HL-60 (cell line): ENCODE results near the gene NOX5.

Source experiments
- DNase-seq, 2 experiments: peaks; one replicate each; pipeline ENCODE4 v3.0.0-alpha.2; 2010 to 2020; ENCODE audit warnings: low read depth in 1 of 2, low spot score in 1 of 2
- H3K27ac ChIP-seq: fragments of 250-450 bp; sonication (Bioruptor Pico); replicated peaks from 2 replicates; pipeline ENCODE4 v1.5.1; 2020; ENCODE audit warnings: mild to moderate bottlenecking, moderate library complexity
- H3K27me3 ChIP-seq: fragments of 250-450 bp; sonication (Bioruptor Pico); 2 replicates; pipeline ENCODE4 v1.5.1; 2021; ENCODE audit warnings: mild to moderate bottlenecking, moderate library complexity; ENCODE audit not compliant: insufficient read depth, poor library complexity, severe bottlenecking
- H3K4me3 ChIP-seq: replicated peaks from 2 replicates; pipeline ENCODE4 v1.5.1; 2011; ENCODE audit warnings: mild to moderate bottlenecking, control low read depth, low read length; ENCODE audit not compliant: insufficient read depth
- GABPA ChIP-seq: IDR thresholded peaks from 2 replicates; pipeline ENCODE4 v1.6.1; 2012; ENCODE audit warnings: low read depth
- POLR2AphosphoS5 ChIP-seq: IDR thresholded peaks from 2 replicates; pipeline ENCODE4 v1.6.1; 2012; ENCODE audit warnings: low read depth
- SPI1 ChIP-seq: IDR thresholded peaks from 2 replicates; pipeline ENCODE4 v1.6.1; 2012; ENCODE audit warnings: low read depth, mild to moderate bottlenecking, borderline replicate concordance
- TF ChIP-seq, protein P1 (sequence below): IDR thresholded peaks from one replicate; pipeline ENCODE4 v1.5.1; 2011; ENCODE audit warnings: low read length, control low read depth, inconsistent platforms; ENCODE audit not compliant: insufficient read depth
- TF ChIP-seq, protein P2 (sequence below): IDR thresholded peaks from 2 replicates; pipeline ENCODE4 v1.6.1; 2012; ENCODE audit warnings: low read depth; ENCODE audit not compliant: insufficient replicate concordance

Gene NOX5

DNA sequence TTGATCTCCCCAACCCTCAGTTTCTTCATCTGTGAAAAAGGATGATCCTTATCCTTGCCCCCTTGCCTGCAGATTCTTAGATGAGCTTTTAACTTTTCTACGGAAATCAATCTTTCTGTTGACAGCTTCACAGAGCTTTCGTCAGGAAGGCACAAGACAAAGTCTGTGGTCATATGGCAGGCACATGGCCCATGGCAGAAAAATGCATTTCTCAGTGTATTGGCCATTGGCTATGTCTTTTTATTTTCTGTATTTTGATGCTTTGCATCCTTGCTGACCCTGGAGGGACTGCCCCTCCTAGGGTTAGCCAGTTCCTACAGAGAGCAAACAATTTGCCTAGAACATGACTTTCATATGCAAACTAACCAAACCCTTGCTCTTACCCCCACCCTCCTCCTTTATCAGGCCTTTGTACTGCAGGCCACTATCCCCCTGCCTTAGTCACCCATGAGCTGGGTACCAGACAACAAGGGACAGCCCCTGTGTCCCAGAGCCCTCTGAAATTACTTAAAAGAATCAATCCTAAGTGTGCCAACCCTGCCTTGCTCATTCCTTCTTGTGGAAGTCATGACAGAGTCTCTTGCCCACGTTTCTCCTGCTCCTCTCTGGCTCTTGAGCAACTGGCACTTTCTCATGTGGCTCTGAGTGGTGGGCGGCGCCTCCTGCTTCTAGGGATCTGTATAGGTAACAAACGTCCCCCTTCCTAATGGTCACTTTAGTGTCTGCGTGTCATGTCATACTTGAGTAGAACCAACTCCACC, 24.1 kb upstream of the NOX5 start:
- no peak for TF ChIP-seq GABPA
- TF ChIP-seq POLR2AphosphoS5: no peak
- TF ChIP-seq, protein P1, sequence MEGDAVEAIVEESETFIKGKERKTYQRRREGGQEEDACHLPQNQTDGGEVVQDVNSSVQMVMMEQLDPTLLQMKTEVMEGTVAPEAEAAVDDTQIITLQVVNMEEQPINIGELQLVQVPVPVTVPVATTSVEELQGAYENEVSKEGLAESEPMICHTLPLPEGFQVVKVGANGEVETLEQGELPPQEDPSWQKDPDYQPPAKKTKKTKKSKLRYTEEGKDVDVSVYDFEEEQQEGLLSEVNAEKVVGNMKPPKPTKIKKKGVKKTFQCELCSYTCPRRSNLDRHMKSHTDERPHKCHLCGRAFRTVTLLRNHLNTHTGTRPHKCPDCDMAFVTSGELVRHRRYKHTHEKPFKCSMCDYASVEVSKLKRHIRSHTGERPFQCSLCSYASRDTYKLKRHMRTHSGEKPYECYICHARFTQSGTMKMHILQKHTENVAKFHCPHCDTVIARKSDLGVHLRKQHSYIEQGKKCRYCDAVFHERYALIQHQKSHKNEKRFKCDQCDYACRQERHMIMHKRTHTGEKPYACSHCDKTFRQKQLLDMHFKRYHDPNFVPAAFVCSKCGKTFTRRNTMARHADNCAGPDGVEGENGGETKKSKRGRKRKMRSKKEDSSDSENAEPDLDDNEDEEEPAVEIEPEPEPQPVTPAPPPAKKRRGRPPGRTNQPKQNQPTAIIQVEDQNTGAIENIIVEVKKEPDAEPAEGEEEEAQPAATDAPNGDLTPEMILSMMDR: no peak
- TF ChIP-seq SPI1: no peak
- TF ChIP-seq, protein P2, sequence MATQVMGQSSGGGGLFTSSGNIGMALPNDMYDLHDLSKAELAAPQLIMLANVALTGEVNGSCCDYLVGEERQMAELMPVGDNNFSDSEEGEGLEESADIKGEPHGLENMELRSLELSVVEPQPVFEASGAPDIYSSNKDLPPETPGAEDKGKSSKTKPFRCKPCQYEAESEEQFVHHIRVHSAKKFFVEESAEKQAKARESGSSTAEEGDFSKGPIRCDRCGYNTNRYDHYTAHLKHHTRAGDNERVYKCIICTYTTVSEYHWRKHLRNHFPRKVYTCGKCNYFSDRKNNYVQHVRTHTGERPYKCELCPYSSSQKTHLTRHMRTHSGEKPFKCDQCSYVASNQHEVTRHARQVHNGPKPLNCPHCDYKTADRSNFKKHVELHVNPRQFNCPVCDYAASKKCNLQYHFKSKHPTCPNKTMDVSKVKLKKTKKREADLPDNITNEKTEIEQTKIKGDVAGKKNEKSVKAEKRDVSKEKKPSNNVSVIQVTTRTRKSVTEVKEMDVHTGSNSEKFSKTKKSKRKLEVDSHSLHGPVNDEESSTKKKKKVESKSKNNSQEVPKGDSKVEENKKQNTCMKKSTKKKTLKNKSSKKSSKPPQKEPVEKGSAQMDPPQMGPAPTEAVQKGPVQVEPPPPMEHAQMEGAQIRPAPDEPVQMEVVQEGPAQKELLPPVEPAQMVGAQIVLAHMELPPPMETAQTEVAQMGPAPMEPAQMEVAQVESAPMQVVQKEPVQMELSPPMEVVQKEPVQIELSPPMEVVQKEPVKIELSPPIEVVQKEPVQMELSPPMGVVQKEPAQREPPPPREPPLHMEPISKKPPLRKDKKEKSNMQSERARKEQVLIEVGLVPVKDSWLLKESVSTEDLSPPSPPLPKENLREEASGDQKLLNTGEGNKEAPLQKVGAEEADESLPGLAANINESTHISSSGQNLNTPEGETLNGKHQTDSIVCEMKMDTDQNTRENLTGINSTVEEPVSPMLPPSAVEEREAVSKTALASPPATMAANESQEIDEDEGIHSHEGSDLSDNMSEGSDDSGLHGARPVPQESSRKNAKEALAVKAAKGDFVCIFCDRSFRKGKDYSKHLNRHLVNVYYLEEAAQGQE: no peak
- no peak for DNase-seq
- H3K27me3 ChIP-seq: no peaks in the 10 kb centered on the region
- H3K27ac ChIP-seq: no peak overlapping the region
- H3K4me3 ChIP-seq: no peak overlapping the region

DNA sequence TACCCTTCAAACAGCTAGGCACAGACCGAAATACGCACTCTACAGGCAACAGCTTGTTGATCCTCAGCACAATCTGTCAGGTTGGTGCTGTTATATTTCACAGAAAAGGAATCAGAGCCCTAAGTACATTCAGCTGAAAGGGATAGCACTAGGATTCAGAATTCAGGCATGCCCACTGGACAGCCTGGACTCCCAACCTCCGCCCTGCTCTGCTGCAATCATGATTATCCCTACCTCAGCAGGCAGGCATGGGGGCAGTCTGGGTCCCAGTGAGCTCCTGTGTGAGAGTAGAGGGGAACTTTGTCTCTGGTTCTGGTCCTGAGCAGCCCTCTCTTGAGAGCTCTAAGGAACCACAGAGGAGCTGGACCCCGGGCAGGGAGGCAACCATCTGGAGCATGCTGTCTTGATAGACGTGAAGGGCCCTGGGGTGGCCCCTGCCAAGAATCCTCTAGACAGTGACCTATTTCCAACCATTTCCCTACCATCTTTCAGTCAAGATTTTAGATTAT, 23.4 kb upstream of the NOX5 start:
- no peak for DNase-seq
- no peak for TF ChIP-seq GABPA
- TF ChIP-seq SPI1: no peak
- TF ChIP-seq, protein P2: no peak
- TF ChIP-seq, protein P1: no peak
- Histone ChIP-seq H3K4me3 (no peak overlapping the region), H3K27ac (no peak overlapping the region), H3K27me3 (no peaks in the 10 kb centered on the region)

DNA sequence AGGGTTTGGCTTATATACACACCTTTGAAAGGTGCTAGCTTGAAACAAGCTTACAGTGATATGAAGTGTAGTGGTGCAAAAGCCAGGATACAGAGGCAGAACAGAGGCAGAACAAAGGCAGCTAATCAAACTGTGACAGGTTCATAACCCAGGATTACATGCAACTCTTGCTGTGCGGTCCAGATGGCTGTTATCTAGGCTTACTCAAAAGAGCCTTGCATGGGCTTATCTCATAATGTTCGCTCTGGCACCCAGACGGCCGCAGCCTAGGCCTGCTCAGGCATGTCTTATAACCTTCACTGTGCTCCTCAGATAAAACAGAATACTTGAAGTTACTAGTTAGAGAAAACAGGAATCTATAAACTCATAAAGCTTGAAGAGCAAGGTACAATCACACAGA, 22.8 kb upstream of the NOX5 start:
- Histone ChIP-seq H3K4me3 (no peak overlapping the region), H3K27ac (no peak overlapping the region), H3K27me3 (no peaks in the 10 kb centered on the region)
- no peak for TF ChIP-seq POLR2AphosphoS5
- TF ChIP-seq, protein P2: no peak
- TF ChIP-seq, protein P1: no peak
- no peak for DNase-seq
